HG03521 (cell line): Measurements from ENCODE around the gene GALNT8.
"Not testable (repeated sequence)": the region's sequence is repeated elsewhere in the genome, so short reads cannot be mapped to it uniquely, and the experiment has no call there.

Experiments used
- ATAC-seq: cut with Tn5 transposase; IDR thresholded peaks from one replicate; pipeline ENCODE4 v1.9.1; 2021; ENCODE audit warnings: mild to moderate bottlenecking, moderate library complexity; ENCODE audit not compliant: unreplicated experiment

The GALNT8 gene

GRCh38 chr12:4719821-4720636 lies at the start of gene GALNT8:
GALNT8 (plus strand) TSS chr12:4720400; CDS start chr12:4720678, 278 bp downstream.
- no peak for ATAC-seq

DNA sequence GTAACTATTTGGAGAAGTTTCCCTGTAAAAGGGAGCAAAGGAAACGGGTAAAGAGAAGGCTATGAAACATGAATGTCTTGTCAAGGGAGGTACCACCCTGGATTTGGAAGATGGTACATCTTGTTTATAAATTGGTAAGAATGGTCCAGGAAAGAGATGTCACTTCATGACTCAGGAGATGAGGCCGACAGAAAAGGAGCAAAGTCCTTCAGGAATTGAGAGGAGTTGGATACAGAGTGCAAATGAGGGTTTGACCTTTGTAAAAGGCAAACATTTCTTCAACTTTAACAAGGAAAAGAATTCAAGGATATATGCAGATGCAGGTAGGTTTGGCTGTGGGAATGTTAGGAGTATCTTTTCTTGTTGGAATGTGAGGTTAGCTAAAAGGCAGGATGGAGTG lies 40.5 kb upstream of the GALNT8 start:
- ATAC-seq, result no peak

GRCh38 chr12:4681732-4682131 lies 38.5 kb upstream of the GALNT8 start:
- no peak for ATAC-seq

DNA sequence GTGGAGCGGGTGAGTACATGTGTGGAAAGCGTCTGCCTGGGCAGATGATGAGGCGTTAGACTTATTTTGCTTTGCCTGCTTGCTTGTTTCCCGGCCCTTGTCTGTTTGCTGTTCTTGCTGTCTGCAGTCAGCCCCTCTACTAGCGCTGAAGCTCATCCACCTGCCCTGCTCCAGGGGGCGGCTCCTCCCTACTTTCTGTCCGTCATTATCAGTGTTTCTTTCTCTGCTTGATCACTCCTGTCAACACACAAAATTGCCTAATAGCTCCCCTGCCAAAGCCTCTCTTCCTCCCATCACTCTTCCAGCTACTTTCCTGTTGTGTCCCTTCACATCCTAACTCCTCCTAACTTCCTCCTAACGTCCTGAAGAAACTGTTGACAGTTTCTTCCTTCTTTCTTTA lies 34.9 kb upstream of the GALNT8 start:
- ATAC-seq, result no peak

DNA sequence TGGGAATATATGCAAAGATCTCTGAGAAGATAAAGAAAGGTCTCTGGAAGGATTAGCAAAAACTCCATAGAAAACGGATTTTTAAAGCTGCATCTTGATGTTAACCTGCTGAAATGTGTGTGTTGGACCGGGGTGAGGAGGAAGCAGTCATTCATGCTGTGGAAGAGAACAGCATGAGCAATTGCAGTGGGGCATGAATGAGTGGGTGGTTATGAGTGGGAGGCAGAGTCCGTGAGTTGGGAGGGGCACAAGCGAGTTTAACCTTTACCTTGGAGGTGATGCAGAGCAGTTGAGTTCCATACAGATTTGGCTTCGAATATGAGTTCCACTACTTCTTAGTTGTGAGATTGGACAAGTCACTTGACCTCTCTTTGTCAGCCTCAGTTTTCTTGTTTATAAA lies 29.4 kb upstream of the GALNT8 start:
- no peak for ATAC-seq

DNA sequence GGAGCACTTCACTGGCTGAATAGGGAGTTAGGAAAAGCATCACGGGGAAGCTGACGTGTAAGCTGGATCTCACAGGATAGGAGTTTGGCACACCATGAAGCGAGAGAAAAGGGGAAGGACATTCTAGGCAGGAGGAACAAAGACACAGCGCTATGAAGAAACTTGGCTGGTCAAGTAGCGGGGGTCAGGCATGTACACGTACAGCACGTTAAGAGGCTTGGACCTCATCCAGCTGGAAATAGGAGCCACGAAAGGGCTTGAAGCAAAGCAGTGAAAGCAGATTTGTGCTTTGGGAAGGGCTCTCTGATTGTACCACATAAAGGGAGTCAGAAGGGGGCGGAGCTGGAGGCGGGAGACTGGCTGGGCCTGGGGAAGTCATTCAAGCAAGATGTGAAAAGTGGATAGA lies 19.6 kb upstream of the GALNT8 start:
- ATAC-seq, result no peak

DNA sequence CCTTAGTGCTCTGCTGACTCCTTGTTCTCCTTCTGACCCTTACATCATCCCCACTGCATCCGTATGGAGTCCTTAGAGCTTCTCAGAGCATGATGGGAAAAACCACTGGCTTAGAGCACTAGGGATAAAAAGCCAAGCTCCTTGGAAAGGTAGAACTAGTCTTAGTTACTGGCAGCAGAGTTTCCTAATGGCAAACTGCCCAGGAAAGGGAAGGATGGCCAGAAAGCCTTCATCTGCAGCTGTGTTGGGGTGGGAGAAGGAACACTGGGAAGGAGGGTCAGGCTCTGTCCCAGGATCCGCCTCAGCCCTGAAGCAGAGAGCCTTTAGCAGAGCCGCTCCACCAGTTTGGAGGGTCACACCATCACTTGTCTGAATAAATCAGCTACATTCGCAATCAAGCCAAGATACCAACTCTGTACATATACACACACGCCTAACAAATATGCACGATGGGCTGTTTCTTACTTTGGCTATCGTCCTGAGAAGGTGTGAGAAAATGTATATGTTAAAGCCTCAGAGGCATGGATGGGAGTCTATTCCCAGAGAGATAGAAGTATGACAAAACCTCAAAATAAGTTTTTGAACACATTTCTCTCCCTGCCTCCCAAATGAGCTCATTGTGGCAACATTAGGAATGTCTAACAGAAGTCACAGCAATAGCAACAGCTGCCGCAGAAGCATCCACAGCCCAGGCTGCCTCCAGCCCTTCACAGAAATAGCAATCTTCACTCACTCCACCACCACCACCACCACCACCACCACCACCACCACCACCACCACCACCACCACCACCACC lies 18.6 kb upstream of the GALNT8 start:
- no peak for ATAC-seq

GRCh38 chr12:4703676-4704075 lies 16.5 kb upstream of the GALNT8 start:
- no peak for ATAC-seq

- no peak for ATAC-seq
Measured at GRCh38 chr12:4705824-4706223, 14.4 kb upstream of the GALNT8 start.

- no peak for ATAC-seq
Measured at GRCh38 chr12:4707306-4707705, 12.9 kb upstream of the GALNT8 start.

DNA sequence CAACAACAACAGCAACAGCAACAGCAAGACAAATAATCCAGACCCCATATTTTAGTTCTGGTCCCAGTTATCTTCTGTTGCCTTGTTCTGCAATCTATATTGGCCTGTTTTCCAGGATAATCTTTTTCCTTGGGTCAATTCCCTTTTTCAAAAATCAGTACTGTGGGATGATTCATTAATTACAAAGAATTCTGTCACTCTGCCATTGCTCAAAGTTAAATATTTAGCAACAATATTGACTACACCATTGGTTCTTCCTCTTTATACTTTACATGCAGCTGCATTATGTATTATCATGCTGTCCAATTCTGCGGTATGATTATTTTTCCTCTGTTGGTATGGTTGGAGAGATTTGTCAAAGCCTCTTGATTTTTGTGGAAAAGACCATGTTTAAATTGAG lies 10.1 kb upstream of the GALNT8 start:
- ATAC-seq, result no peak

DNA sequence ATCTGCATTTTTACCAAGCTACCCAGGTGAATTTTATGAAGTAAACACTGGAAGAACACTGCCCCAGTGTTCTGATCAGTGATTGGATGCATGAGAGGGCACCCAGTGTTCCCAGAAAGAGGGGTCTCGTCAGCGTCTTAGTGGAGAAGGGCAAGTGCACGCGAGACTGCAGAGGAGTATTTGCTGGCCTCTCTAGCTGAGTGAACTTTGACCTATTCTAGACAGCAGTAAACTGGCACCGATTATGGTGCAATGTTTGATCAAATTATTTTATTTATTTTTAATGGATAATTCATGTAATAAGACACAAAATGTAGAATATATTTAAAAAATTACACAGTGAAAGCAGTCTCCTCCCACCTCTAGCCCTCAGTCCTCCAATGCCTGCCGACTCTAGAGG lies 5.3 kb upstream of the GALNT8 start:
- no peak for ATAC-seq

DNA sequence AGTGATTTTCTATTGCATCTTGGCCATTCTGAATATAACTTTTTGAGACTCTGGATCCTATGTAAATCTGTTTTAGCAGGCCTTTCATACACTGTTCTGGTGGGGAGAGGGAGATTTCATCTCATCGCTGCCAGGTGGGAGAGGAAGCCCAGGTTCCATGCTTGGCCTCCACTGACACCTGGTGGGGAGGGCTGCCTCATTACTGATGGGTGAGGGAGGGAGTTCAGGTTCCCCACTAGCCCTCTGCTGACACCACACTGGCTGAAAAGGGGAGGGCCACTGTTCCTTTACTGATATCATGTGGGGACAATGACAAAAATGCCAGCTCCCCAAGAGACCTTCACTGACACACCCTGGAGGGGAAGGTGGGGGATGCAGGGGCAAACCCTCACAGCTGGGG lies 2.4 kb upstream of the GALNT8 start:
- no peak for ATAC-seq

DNA sequence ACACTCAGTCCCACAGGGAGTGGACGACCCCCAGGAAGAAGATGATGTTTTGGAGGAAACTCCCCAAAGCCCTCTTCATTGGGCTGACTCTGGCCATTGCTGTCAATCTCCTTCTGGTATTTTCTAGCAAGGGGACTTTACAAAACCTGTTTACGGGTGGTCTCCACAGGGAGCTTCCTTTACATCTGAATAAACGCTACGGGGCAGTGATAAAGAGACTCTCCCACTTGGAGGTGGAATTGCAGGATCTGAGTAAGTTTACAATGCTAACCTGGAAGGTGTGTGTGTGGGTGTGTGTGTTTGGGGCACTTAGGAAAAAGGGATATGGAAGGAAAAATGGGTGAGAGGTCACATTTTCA lies 416 bp downstream of the GALNT8 start:
- ATAC-seq, result no peak

GRCh38 chr12:4721587-4721986 lies 1.4 kb downstream of the GALNT8 start:
- not testable (repeated sequence) for ATAC-seq

- no peak for ATAC-seq
Measured at GRCh38 chr12:4723226-4723625, 3.0 kb downstream of the GALNT8 start.

DNA sequence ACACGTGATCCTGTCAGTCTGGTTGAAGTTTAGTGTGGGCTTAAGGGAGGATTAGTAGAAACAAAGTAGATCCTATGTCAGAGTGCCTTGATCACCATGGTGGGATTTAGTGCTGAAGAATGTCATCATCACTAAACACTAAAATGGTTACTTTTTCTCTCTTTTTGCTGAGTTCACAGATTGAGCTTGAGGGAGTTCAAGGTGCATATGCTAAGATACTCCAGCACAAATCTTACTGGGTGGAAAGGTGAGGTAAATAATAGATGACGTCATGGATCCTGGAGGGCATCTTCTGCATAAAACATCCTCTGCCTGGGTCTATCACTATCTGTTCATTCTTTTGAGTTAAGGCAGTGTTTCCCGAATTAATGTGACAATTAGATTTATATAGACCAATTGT lies 4.9 kb downstream of the GALNT8 start:
- ATAC-seq, result no peak

DNA sequence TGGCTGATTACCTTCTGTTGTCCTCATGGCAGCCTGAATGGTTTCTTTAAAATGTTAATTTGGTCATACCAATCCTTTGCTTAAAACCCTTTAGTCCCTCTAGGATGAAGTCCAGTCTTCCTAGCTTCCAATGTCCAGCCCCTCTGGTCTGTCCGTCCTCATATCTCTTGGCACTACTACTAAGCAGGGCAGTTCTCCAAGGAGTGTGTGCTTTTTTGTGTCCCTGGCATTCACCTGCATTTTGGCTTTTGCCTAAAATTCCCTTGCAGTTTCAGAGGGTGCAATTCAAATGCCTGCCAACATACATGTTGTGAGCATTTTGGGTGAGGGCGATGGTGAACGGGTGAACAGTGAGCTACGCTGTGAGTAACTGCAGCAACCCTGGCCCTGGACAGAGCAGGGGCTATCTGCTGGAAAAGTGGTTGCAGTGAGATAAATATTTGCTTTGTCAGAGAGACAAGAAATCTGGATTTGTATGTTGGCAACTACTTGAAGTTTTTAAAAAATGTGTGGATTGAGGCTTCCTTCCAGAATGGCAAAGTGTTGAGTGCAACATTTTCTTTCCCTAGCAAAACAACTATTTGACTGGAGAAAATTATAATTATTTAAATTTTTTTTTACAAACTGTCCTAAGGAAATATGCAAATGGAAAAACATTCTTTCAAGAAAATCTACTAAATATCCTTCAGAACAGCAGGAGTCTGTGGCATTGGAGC lies 14.6 kb downstream of the GALNT8 start:
- no peak for ATAC-seq

DNA sequence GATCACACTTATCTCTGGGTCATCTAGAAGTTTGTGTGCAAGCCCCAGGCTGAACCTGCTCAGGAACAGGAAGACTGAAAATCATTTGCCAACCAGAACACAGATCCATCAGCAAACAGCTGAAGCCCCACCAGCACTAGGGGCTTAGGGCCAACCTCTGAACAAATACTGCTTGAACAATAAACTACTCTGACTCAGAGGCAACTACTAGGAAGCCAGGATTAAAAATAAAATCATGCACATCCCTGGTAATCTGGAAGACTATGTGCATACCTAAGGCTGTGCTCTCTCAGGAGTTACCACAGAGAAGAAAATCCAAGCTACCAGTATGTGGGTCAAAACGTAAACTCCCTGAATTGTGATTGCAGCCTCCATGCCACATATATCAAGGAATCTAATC lies 15.9 kb downstream of the GALNT8 start:
- no peak for ATAC-seq

GRCh38 chr12:4738541-4738940 lies 18.3 kb downstream of the GALNT8 start:
- no peak for ATAC-seq

DNA sequence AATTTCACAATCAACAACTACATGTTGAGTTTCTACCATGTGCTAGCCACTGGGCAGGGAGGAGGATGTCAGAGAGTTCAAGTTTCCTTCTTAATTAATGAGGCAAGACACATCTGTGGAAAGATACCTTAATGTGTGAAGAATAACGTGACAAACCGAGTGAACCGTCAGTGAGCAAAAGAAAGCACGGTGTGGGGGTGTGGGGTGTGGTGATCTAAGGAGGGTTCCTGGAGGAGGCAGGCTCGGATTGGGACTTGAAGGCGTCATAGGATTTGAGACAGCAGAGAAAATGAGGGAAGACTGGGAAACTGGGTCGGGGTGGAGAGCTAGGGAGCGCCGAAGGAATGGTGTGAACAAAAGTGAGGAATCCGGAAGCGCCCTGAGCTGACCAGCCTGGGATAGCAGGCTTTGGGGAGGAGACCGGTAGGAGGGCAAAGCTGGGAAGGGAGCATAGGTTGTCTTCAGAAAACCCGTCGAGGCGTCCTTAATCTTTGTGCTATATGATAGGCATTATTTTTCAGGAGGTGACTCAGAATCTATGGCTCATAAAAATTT lies 22.3 kb downstream of the GALNT8 start:
- no peak for ATAC-seq
